Activated CD4-positive, alpha-beta T cell treated with anti-CD3 and anti-CD28 coated beads, Interleukin-2, amount 10 ng/mL, durations not matched to agents 24 days and 14 days (primary cell): ENCODE results near the gene SLC19A1. TPM values are rescaled to one million over a fixed set of nuclear protein-coding genes. Genes with fewer than 3 reads are reported as not detected.

Source experiments
- DNase-seq: peaks from one replicate; pipeline ENCODE4 v3.0.0; 2022
- H3K27ac Mint-ChIP-seq: one replicate; pipeline ENCODE4 v1.8.0; 2022; ENCODE audit warnings: mild to moderate bottlenecking, mixed read lengths
- H3K27me3 Mint-ChIP-seq: one replicate; pipeline ENCODE4 v1.8.0; 2022; ENCODE audit warnings: mixed read lengths
- H3K36me3 Mint-ChIP-seq: one replicate; pipeline ENCODE4 v1.8.0; 2022; ENCODE audit warnings: low read depth, mild to moderate bottlenecking, mixed read lengths
- H3K4me1 Mint-ChIP-seq: one replicate; pipeline ENCODE4 v1.8.0; 2021; ENCODE audit warnings: mixed read lengths
- H3K4me3 Mint-ChIP-seq: one replicate; pipeline ENCODE4 v1.8.0; 2022; ENCODE audit warnings: mild to moderate bottlenecking, moderate library complexity, mixed read lengths
- H3K9me3 Mint-ChIP-seq: one replicate; pipeline ENCODE4 v1.8.0; 2021; ENCODE audit warnings: mixed read lengths
- intact Hi-C: fragments of 100-400 bp; cut with micrococcal nuclease; formaldehyde crosslinking; loops from one replicate; pipeline ENCODE4 v1.15.1; 2023
- total RNA-seq: library from RNA; stranded (reverse); gene quantifications from 2 replicates; pipeline ENCODE4 v1.2.3, GENCODE V29; 2022

SLC19A1 gene
- total RNA-seq, 1 donor from 2014 or later = 100 TPM

GRCh38 chr21:45548711-45549491 is 6.7 kb upstream of the SLC19A1 start:
- Mint-ChIP-seq H3K27ac (peak overlapping the region; percentile 92), H3K27me3 (no peaks in the 10 kb centered on the region), H3K4me1 (peaks cover 31% of the 10 kb centered on the region), H3K36me3 (no peaks in the 10 kb centered on the region), H3K9me3 (no peaks in the 10 kb centered on the region), H3K4me3 (peak overlapping the region; percentile 77)
- DNase-seq = no peak
- intact Hi-C loops = no loop called here

- intact Hi-C loops = no loop called here
- DNase-seq = no peak
Measured at GRCh38 chr21:45547545-45547900, 5.3 kb upstream of the SLC19A1 start.

DNA sequence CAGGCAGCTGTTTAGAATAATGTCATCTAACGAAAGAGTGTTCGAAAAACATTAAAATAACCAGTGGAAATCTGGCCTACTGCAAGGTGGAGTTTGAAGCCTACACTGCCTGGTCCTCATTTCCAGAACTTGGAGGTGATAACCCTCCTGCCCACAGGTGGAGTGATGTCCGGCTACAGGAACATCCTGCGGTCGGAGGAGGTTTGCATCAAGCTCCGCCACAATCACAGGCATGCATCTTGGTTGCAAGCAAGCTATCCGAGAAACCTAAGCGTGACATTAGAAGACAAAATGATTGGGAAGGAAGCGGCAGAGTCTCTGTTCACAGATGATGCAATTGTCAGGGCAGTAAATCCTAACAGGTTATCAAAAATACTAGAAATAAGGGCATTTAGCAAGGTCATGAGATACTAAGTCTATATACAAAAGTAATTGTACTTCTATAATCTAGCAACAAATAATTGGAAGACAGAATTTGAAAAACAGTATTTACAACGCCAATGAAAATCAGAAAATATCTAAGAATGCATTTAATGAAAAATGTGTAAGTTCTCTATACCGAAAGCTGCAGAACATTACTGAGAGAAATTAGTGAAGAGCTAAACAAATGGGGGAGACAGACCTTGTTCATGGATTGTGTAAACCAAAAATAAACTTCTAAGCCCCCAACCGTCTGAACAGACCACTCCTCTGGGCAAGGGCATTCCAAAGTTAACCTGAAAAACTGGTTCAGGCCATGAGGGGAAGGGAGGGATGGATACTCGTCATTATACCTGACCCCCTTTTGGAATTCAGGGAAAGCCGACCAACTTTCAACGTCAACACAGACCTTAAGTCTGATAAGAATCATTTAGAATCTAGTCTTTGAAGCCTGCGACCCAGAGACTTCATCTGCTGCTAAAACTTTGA is 4.7 kb upstream of the SLC19A1 start:
- H3K4me3 Mint-ChIP-seq = no peak overlapping the region
- intact Hi-C loops = no loop called here
- H3K4me1 Mint-ChIP-seq = peaks cover 27% of the 10 kb centered on the region
- DNase-seq = no peak
- no peaks in the 10 kb centered on the region for H3K27me3 Mint-ChIP-seq
- no peak overlapping the region for H3K27ac Mint-ChIP-seq
- no peaks in the 10 kb centered on the region for H3K36me3 Mint-ChIP-seq
- H3K9me3 Mint-ChIP-seq = no peaks in the 10 kb centered on the region

More at GRCh38 chr21:45547545-45547900, 5.3 kb upstream of the SLC19A1 start:
- Mint-ChIP-seq H3K36me3 (no peaks in the 10 kb centered on the region), H3K27me3 (no peaks in the 10 kb centered on the region), H3K27ac (no peak overlapping the region), H3K4me3 (no peak overlapping the region), H3K4me1 (peaks cover 29% of the 10 kb centered on the region), H3K9me3 (no peaks in the 10 kb centered on the region)

DNA sequence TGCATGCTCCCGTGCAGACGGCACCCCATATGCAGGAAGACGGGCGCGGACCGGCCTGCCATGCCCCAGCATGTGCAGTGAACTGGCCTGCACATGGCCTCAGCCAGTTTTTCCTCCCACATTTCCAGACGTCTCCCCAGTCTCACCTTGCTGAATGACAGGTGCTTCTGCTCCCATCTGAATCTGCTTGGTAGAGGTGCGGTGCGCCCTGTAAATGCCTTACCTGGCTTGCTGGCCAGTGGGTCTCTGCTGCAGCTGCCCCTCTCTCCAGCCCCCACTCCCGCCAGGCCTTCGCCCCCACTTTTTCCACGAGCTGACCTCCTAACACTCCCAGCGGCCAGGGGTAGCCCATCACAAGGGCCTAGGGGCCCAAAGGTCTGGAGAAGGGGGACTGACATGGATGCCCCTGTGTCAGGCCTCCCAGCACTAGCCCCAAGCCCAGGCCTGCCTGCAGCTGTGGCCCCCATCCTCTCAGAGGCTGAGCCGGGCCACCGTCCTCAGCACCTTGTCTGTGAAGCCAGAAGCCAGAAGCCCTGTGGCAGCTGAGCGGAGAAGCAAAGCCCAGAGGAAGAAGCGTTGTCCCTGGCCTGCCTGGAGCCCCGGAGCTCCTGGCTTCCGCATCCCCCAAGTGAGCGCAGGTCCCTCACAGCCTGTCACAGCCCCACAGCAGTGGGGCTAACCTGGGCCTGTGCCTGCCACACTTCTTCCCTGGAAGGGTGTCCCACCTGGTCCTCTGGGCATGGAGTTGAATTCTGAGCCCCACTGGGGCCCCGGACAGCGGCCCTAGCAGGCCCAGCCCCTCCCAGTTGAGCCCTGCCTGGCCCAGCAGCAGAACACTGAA is 3.7 kb upstream of the SLC19A1 start:
- peak overlapping the region; percentile 14 for H3K27ac Mint-ChIP-seq
- H3K4me1 Mint-ChIP-seq = peaks cover 21% of the 10 kb centered on the region
- peaks cover 2% of the 10 kb centered on the region for H3K36me3 Mint-ChIP-seq
- no peaks in the 10 kb centered on the region for H3K27me3 Mint-ChIP-seq
- no peaks in the 10 kb centered on the region for H3K9me3 Mint-ChIP-seq
- intact Hi-C loops = no loop called here
- no peak for DNase-seq
- no peak overlapping the region for H3K4me3 Mint-ChIP-seq

DNA sequence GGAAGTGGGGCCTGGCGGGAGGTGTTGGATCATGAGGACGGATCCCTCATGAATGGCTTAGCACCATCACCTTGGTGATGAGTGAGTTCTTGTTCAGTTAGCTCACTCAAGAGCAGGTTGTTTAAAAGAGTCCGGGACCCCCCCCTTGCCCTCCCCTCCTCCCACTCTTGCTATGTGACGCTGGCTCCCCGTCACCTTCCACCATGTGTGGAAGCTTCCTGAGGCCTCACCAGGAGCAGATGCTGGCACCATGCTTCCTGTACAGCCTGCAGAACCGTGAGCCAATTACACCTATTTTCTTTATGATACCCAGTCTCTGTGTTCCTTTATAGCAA is 3.0 kb upstream of the SLC19A1 start:
- Mint-ChIP-seq H3K4me1 (peaks cover 20% of the 10 kb centered on the region), H3K36me3 (peaks cover 8% of the 10 kb centered on the region), H3K9me3 (no peaks in the 10 kb centered on the region), H3K27me3 (no peaks in the 10 kb centered on the region), H3K4me3 (no peak overlapping the region), H3K27ac (no peak overlapping the region)
- intact Hi-C loops = no loop called here
- DNase-seq = no peak

DNA sequence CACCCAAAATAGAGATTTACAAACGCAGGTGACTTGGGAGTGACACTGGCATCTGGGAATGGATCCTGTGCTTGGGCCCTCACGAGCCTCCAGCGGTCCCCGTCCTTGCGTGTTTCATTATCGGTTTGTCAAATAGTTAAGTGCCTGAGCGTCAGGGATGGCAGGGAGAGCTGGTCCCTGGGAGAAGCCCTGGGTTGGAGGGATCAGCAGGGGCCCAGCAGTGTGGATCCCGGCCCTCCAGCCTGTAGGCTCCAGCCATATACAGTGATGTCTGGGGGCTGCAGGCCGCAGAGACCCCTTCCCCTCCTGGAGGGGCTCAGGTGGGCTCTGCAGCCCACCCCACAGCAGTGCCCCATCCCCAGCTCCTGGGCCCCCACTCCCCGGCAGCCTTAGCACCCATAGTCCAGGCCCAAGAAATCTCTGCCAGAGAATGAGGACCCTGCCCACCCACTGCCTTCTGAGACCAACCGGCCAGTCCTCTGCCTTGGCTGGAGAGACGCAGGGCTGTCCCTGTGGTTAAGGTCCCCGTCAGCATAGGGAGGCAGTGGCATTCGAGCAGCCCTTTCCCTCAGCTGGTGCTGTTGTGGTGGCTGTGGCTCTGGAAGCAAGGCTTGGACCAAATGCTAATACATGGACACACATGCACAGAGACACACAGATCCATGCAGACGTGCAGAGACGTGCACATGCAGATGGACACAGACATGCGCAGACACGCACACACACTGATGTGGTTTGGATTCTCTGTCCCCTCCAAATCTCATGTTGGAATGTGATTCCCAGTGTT is 2.4 kb upstream of the SLC19A1 start:
- Mint-ChIP-seq H3K9me3 (no peaks in the 10 kb centered on the region), H3K27ac (no peak overlapping the region), H3K4me1 (peaks cover 21% of the 10 kb centered on the region), H3K4me3 (no peak overlapping the region), H3K36me3 (peaks cover 13% of the 10 kb centered on the region), H3K27me3 (no peaks in the 10 kb centered on the region)
- DNase-seq = no peak
- intact Hi-C loops = no loop called here

- intact Hi-C loops = no loop called here
- Mint-ChIP-seq H3K36me3 (peaks cover 14% of the 10 kb centered on the region), H3K27ac (peak overlapping the region; percentile 63), H3K4me1 (peaks cover 16% of the 10 kb centered on the region), H3K27me3 (no peaks in the 10 kb centered on the region), H3K4me3 (peak overlapping the region; percentile 19), H3K9me3 (no peaks in the 10 kb centered on the region)
- DNase-seq = no peak
Measured at GRCh38 chr21:45543710-45544448, 1.6 kb upstream of the SLC19A1 start.

GRCh38 chr21:45543371-45543709 is 1.1 kb upstream of the SLC19A1 start:
- Mint-ChIP-seq H3K27me3 (no peaks in the 10 kb centered on the region), H3K36me3 (peaks cover 14% of the 10 kb centered on the region), H3K9me3 (no peaks in the 10 kb centered on the region), H3K4me3 (peak overlapping the region; percentile 61), H3K27ac (peak overlapping the region; percentile 63), H3K4me1 (peaks cover 15% of the 10 kb centered on the region)
- intact Hi-C loops = no loop called here
- DNase-seq = no peak

DNA sequence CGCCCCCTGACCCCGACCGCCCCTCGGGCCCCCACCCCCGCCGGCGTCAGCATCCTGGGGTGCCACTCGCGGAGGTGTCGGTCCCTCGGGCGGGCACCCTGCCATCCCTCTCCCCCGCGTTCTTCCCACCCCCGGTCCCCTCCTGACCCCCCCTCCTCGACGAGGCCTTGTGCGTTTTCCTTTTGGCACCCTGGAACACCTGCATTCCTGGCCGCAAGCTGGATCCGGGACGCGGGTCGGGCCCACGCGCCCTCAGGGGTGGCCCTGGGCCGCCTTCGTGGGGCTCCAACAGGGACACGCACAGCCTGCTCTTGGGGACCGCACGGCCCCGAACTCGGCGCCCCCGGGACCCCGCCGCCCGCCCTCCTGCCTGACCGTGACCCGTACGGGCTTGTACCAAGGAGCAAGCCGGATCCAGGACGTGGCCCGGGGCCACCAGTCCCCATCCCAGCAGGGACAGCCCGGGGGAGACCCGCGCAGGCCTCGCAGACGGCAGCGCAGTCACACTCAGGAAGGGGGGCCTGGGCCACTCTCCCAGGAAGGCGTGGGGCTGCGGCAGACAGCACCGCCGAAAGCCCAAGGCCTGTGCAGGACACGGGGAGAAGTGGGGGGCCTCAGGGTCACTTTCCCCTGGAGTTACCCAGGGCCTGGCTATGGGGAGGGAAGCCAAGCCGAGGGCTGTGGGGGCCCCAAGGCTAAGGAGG is 579 bp upstream of the SLC19A1 start:
- peaks cover 13% of the 10 kb centered on the region for H3K4me1 Mint-ChIP-seq
- intact Hi-C loops = no loop called here
- no peaks in the 10 kb centered on the region for H3K9me3 Mint-ChIP-seq
- peak overlapping the region; percentile 61 for H3K4me3 Mint-ChIP-seq
- H3K27me3 Mint-ChIP-seq = no peaks in the 10 kb centered on the region
- peaks cover 16% of the 10 kb centered on the region for H3K36me3 Mint-ChIP-seq
- no peak for DNase-seq
- H3K27ac Mint-ChIP-seq = peak overlapping the region; percentile 58

- Mint-ChIP-seq H3K36me3 (peaks cover 20% of the 10 kb centered on the region), H3K27ac (peak overlapping the region; percentile 84), H3K27me3 (no peaks in the 10 kb centered on the region), H3K4me1 (peaks cover 11% of the 10 kb centered on the region), H3K4me3 (peak overlapping the region; percentile 84), H3K9me3 (no peaks in the 10 kb centered on the region)
- DNase-seq = peak; percentile 95
- intact Hi-C loops = loop anchor here (1.0 kb wide), 1 partner anchor 10 kb away; no protein-coding TSS in a partner anchor
Measured at GRCh38 chr21:45541221-45542039, 810 bp downstream of the SLC19A1 start.

DNA sequence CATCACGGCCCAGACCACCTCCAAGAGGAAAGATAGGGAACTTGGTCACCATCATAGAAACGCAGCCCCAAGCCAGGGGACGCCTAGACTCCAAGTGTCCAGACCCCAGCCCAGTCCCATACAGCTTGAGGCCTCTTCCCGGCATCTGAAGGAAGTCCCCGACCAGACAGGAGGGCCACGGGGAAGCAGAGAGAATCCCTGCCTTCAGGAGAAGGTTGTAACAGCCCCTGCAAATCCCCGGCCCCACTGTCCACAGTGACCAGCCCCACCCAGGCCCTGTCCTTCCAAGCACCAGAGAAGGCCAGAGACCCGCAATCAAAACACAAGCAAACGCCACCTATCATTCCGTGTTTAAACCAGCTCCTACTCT is 1.7 kb downstream of the SLC19A1 start:
- H3K4me1 Mint-ChIP-seq = peaks cover 13% of the 10 kb centered on the region
- H3K4me3 Mint-ChIP-seq = peak overlapping the region; percentile 84
- H3K27ac Mint-ChIP-seq = peak overlapping the region; percentile 84
- intact Hi-C loops = no loop called here
- H3K9me3 Mint-ChIP-seq = no peaks in the 10 kb centered on the region
- H3K36me3 Mint-ChIP-seq = peaks cover 25% of the 10 kb centered on the region
- no peak for DNase-seq
- no peaks in the 10 kb centered on the region for H3K27me3 Mint-ChIP-seq
